HG02970 (cell line): ENCODE measurements around the gene NTMT2.
"Not testable (repeated sequence)": the region's sequence is repeated elsewhere in the genome, so short reads cannot be mapped to it uniquely, and the experiment has no call there.

Experiments
- ATAC-seq: cut with Tn5 transposase; IDR thresholded peaks from one replicate; pipeline ENCODE4 v1.9.1; 2021; ENCODE audit warnings: mild to moderate bottlenecking, moderate library complexity, moderate number of reproducible peaks; ENCODE audit not compliant: unreplicated experiment, low FRiP score

The NTMT2 gene

GRCh38 chr1:170145770-170146676 lies at the start of gene NTMT2:
Gene NTMT2 (plus strand): TSS chr1:170145959. CDS start chr1:170146108, 149 bp downstream.
- no peak for ATAC-seq

GRCh38 chr1:170095976-170096748 lies 49.6 kb upstream of the NTMT2 start:
- no peak for ATAC-seq

GRCh38 chr1:170096806-170097340 lies 48.9 kb upstream of the NTMT2 start:
- ATAC-seq: no peak

DNA sequence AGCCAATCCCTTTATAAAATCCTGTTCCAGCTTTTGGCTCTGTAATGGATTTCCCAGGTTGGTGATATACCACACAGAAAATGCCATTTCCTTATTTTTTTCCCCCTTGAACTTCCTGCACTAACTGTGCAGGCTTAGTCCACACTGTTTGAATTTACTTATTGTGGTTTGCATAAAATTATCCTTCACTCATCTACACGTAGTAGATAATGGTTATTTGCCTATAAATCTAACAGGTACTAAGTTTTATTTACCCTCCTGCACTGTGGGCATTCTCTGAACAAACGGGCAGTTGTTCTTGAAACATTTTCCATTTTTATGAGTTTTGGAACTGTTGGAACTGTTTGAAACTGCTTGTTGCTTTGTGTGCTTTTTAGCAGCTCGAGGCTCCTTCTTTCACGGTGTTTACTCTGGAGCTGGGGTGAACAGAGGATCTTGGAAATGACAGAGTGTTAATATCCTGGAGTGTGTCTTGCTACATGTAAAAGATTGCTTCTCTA lies 48.3 kb upstream of the NTMT2 start:
- ATAC-seq: no peak

DNA sequence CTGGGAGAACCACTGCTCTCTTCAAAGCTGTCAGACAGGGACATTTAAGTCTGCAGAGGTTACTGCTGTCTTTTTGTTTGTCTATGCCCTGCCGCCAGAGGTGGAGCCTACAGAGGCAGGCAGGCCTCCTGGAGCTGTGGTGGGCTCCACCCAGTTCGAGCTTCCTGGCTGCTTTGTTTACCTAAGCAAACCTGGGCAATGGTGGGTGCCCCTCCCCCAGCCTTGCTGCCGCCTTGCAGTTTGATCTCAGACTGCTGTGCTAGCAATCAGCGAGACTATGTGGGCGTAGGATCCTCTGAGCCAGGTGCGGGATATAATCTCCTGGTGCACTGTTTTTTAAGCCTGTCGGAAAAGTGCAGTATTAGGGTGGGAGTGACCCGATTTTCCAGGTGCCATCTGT lies 32.6 kb upstream of the NTMT2 start:
- not testable (repeated sequence) for ATAC-seq

DNA sequence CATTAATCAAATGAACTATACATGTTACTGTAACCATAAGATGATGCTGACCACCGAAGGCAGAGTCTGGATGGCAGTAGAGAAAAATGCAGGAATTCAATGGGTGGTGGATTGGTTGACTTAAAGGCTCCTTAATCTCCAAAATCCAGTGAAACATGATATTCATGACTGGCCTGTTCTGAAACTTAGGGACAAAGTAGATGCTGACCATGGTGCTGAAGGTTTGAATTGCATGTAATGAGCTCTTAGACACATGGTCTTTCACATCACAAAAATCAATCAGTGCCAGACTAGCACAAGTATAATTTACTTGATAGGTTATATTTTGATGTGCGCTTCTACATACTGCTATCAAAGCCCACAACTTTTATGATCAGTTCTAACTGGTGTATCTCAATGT lies 30.9 kb upstream of the NTMT2 start:
- ATAC-seq: no peak

DNA sequence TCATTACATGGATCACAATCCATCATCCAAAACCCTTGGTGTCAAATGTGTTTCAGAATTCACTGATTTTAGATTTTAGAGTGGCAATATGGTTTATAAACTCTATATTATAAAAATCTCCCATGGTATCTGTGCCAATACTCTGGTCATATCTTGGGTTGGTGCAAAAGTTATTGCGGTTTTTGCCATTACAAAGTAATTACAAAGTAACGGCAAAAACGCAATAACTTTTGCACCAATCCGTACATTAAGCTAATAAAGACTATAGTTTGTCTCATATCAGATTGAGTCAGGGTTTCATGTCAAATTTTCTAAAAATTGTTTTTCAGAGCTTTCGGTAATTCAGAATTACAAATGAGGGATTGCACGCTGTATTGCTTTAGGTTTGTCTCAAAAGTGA lies 23.4 kb upstream of the NTMT2 start:
- no peak for ATAC-seq

GRCh38 chr1:170125269-170125668 lies 20.5 kb upstream of the NTMT2 start:
- ATAC-seq: no peak

DNA sequence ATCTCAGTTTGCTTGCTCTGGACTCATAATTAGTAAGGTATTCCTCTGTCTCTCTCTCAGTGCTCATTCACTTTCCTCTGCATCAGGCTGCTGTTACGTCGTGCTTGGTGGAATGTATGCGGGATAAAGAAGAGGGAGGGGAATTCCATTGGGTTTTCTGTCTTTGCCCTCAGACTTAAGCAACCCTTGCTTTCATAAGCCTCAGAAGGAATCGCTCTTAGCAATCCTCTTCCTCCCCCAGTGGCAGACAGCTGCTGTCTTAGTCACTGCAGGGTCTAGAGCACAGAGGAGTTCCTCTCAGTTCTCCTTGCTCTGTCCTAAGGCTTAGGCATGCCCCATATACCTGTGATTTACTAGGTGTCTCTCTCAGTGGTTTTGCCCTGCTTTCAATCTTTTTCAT lies 19.1 kb upstream of the NTMT2 start:
- ATAC-seq: peak; percentile 78

- ATAC-seq: no peak
Measured at GRCh38 chr1:170131450-170131849, 14.3 kb upstream of the NTMT2 start.

GRCh38 chr1:170131984-170132383 lies 13.8 kb upstream of the NTMT2 start:
- no peak for ATAC-seq

DNA sequence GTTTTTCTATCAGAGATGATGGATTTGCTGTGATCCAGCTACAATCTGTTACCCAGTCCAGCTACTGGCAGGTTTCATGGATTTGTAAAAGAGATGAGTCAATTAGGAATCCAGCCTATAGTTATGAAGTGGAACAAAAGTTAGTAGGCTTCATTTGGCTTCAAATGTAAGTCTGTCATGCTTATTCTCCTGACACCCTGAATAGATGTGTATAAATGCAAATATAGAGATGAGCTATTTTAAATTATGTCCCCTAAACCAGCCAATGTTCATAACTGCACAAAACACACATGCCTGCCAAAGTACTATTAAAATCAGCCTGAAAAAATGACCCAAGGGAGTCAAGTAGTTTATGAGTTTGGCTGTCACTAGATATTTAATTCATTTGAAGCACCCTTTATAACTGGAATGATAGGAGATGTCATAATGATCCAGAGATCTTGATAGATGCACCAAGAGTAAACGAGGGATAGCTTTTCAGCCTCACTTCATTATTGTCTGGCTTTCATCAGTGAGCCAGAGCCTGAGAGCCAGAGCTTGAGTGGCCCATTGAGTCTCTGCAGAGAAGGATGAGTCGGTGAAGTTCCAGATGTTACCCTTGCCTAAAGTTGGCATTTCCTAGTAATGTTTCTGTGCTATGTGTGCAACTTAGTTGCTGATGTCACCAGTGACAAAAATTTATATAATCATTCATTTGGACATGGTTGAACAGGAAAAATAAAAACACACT lies 11.8 kb upstream of the NTMT2 start:
- no peak for ATAC-seq

GRCh38 chr1:170134521-170134920 lies 11.2 kb upstream of the NTMT2 start:
- ATAC-seq: no peak

GRCh38 chr1:170140371-170140770 lies 5.4 kb upstream of the NTMT2 start:
- no peak for ATAC-seq

- ATAC-seq: no peak
Measured at GRCh38 chr1:170145061-170145460, 698 bp upstream of the NTMT2 start.

DNA sequence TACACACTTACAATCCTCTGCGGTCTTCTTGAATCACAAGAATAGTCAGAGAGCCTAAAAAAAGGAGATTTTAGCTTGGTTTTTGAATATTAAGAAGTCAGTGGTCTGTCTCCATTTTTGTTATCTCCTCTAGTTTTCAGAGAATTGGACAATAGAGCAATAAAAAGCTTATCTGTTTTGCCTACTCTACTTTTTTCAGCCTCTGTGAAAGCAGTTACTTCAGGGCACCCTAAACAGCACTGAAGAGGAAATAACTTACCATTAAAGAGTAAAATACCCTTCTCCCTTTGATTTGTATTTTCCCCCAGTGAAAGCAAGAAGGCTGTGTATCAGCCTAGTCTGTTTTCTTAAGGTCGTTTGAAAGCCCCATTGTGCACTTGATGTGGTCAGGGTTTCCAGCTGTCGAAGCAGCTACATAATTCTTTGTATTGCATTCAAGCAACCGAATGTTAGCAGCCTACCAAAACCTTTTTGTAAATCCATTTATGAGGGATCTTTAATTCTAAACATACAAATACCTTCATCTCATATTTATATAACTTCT lies 1.0 kb downstream of the NTMT2 start:
- ATAC-seq: no peak

GRCh38 chr1:170149241-170149640 lies 3.5 kb downstream of the NTMT2 start:
- no peak for ATAC-seq

DNA sequence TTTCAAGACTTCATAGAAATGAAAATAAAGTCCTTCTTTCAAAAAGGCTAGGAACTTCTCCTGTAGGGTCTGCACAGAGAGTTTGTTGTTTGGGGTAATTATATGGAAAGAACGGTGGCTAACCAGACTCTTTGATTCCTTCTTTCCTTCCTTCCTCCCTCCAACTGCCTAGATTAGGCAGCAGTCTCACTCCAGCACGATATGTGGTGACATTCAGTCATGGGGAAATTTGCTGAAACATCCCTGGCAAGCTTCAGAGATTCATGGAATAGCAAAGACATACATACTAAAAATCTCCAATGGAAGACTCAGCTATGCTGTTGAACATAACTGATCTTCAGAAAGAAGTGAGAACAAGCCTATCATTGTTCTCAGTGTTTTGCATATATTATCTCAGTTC lies 4.3 kb downstream of the NTMT2 start:
- no peak for ATAC-seq

- no peak for ATAC-seq
Measured at GRCh38 chr1:170150921-170151320, 5.2 kb downstream of the NTMT2 start.

- ATAC-seq: no peak
Measured at GRCh38 chr1:170153417-170153816, 7.7 kb downstream of the NTMT2 start.
